BE2C (cell line): ENCODE data around the gene NFIC.

Experiments used
- DNase-seq: peaks from one replicate; pipeline ENCODE4 v3.0.0-alpha.2; 2020
- H3K27me3 ChIP-seq: fragments of 250-450 bp; sonication (Bioruptor Pico); 2 replicates; pipeline ENCODE4 v1.5.1; 2020; ENCODE audit warnings: mild to moderate bottlenecking
- H3K36me3 ChIP-seq: fragments of 250-450 bp; sonication (Bioruptor Pico); 2 replicates; pipeline ENCODE4 v1.5.1; 2020; ENCODE audit warnings: mild to moderate bottlenecking
- H3K4me1 ChIP-seq: fragments of 250-450 bp; sonication (Bioruptor Pico); 2 replicates; pipeline ENCODE4 v1.5.1; 2020
- H3K4me3 ChIP-seq: 2 replicates; pipeline ENCODE4 v1.5.1; 2011; ENCODE audit warnings: low read depth, low read length
- H3K9me3 ChIP-seq: fragments of 250-450 bp; sonication (Bioruptor Pico); 2 replicates; pipeline ENCODE4 v1.5.1; 2020
- CTCF ChIP-seq: IDR thresholded peaks from 2 replicates; pipeline ENCODE4 v1.5.1; 2012; ENCODE audit warnings: mild to moderate bottlenecking, low read depth, low read length

NFIC gene

GRCh38 chr19:3466635-3467034 is 100.3 kb downstream of the NFIC start:
- Histone ChIP-seq H3K4me1 (no peaks in the 10 kb centered on the region; the same call in 1 of the 2 replicates), H3K4me3 (no peak overlapping the region), H3K9me3 (no peaks in the 10 kb centered on the region), H3K27me3 (peaks cover 3% of the 10 kb centered on the region; the same call in 1 of the 2 replicates), H3K36me3 (peaks cover 11% of the 10 kb centered on the region)
- TF ChIP-seq CTCF = no peak
- no peak for DNase-seq

GRCh38 chr19:3467437-3468198 is 101.2 kb downstream of the NFIC start:
- TF ChIP-seq CTCF = no peak
- no peak for DNase-seq

GRCh38 chr19:3468211-3468610 is 101.8 kb downstream of the NFIC start:
- peaks cover 3% of the 10 kb centered on the region for H3K36me3 ChIP-seq
- peaks cover 3% of the 10 kb centered on the region; the same call in 1 of the 2 replicates for H3K27me3 ChIP-seq
- DNase-seq = no peak
- H3K9me3 ChIP-seq = no peaks in the 10 kb centered on the region
- no peak overlapping the region for H3K4me3 ChIP-seq
- TF ChIP-seq CTCF = no peak
- H3K4me1 ChIP-seq = no peaks in the 10 kb centered on the region; the same call in 1 of the 2 replicates

More at GRCh38 chr19:3467437-3468198, 101.2 kb downstream of the NFIC start:
- H3K4me3 ChIP-seq = no peak overlapping the region
- H3K9me3 ChIP-seq = no peaks in the 10 kb centered on the region
- H3K27me3 ChIP-seq = peaks cover 3% of the 10 kb centered on the region; the same call in 1 of the 2 replicates
- H3K36me3 ChIP-seq = peaks cover 9% of the 10 kb centered on the region
- no peaks in the 10 kb centered on the region; the same call in 1 of the 2 replicates for H3K4me1 ChIP-seq

- peak; percentile 29; the same call in 1 of the 2 replicates for TF ChIP-seq CTCF
Measured at GRCh38 chr19:3469638-3470499, 103.5 kb downstream of the NFIC start.

GRCh38 chr19:3470500-3471128 is 104.2 kb downstream of the NFIC start:
- H3K9me3 ChIP-seq = no peaks in the 10 kb centered on the region
- no peak for DNase-seq
- peaks cover 3% of the 10 kb centered on the region; the same call in 1 of the 2 replicates for H3K27me3 ChIP-seq
- H3K36me3 ChIP-seq = no peaks in the 10 kb centered on the region
- no peak for TF ChIP-seq CTCF
- H3K4me1 ChIP-seq = no peaks in the 10 kb centered on the region; the same call in 1 of the 2 replicates
- H3K4me3 ChIP-seq = no peak overlapping the region

More at GRCh38 chr19:3469638-3470499, 103.5 kb downstream of the NFIC start:
- H3K9me3 ChIP-seq = no peaks in the 10 kb centered on the region
- DNase-seq = no peak
- H3K36me3 ChIP-seq = no peaks in the 10 kb centered on the region
- H3K4me3 ChIP-seq = no peak overlapping the region
- H3K4me1 ChIP-seq = no peaks in the 10 kb centered on the region; the same call in 1 of the 2 replicates
- peaks cover 3% of the 10 kb centered on the region; the same call in 1 of the 2 replicates for H3K27me3 ChIP-seq
